ENCODE measurements around the gene TXNL4A.

Gene TXNL4A

DNA sequence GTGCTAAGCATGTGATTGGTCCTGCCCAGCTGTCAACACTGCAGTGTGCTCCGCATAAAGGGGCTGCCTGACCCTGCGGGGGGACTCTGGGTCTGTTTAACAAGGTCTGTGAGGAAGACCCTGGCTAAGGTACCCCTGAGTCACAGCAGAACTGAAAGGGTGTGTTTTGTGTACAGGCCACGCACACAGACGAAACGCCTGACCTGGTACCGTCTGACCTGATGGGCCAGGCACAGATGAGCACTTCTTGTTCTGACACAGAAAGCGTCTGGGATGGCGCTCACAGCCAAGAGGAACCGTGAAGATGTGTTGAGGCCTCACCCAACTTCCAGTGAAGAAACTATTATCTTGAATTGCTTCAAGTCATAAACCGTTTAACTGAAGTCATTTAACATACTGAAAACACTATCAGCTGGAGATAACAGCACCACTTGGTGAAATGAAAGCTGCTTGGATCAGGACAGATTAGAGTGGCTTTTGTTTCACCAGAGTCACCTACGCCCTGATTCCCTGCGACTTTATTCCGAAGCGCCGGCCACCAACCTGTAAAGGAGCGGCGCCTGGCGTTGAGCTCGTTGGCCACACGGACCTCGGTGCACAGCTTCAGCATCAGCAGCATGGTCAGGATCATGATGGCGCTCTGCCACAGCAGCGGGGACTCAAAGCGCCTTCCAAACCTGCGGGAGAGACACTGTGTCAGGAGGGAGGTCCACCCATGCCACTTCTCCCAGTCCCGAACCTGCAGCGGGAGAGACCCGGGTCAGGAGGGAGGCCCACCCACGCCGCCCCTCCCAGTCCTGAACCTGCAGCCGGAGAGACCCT is 45.4 kb downstream of the TXNL4A start:
- TF ChIP-seq, protein P1, sequence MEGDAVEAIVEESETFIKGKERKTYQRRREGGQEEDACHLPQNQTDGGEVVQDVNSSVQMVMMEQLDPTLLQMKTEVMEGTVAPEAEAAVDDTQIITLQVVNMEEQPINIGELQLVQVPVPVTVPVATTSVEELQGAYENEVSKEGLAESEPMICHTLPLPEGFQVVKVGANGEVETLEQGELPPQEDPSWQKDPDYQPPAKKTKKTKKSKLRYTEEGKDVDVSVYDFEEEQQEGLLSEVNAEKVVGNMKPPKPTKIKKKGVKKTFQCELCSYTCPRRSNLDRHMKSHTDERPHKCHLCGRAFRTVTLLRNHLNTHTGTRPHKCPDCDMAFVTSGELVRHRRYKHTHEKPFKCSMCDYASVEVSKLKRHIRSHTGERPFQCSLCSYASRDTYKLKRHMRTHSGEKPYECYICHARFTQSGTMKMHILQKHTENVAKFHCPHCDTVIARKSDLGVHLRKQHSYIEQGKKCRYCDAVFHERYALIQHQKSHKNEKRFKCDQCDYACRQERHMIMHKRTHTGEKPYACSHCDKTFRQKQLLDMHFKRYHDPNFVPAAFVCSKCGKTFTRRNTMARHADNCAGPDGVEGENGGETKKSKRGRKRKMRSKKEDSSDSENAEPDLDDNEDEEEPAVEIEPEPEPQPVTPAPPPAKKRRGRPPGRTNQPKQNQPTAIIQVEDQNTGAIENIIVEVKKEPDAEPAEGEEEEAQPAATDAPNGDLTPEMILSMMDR (IDR thresholded peaks at IDR 0.05), result no peak

DNA sequence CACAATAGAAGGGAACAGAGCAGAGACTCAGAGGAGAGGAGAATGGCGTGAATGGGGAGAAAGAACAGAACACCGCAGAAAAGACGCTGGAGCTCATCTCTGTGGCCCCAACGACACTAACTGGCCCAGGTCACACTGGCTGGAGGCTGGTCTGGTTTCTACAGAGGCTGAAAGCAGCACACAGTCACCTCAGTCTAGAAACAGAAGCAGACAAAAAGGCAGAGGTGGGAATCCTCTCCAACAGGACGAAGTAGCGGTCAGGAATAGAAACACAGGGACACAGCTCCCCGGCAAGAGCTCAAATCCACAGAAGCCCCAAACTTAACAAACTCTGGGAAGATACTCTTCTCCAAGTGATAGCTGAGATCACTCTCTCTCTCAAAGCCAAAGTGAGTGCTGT is 46.2 kb downstream of the TXNL4A start:
- TF ChIP-seq, protein P1 (IDR thresholded peaks at IDR 0.05), result no peak
- Histone ChIP-seq H3K4me3 (no peak overlapping the region), H3K27ac (no peak overlapping the region)
- peak; percentile 17 for DNase-seq (ENCODE audit: low spot score)

More for the DNA sequence above, 45.4 kb downstream of the TXNL4A start:
- H3K27ac ChIP-seq, result no peak overlapping the region
- no peak overlapping the region for H3K4me3 ChIP-seq
- DNase-seq (ENCODE audit: low spot score), result peak; percentile 35

DNA sequence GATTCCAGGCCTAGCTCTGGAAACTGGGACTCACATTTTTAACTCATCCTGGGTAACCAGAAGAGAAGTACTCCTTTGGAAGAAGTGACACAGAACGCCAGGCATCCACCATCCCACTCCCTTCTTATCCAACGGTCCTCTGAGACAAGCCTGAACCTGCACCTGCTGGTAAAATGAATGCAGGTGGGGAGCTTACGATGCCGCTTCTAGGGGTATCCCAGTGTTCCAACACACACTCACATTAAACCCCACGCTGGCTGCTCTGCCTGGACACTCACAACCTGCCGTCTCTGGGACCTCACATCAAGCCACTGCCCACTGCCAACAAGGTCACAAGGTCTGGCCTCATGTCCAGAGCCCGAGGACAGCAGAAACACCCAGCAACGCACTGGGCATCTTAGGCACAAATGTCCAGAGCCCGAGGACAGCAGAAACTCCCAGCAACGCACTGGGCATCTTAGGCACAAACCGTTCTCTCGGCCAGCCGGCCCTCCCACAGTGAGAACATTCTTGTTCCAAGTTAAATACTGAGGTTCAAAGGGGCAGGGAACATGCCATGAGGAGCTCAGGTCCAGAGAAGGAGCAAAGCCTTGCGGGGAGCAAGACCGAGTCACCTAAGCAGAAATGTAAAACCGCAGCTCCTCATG is 46.8 kb downstream of the TXNL4A start:
- H3K4me3 ChIP-seq, result no peak overlapping the region
- no peak overlapping the region for H3K27ac ChIP-seq
- TF ChIP-seq, protein P1 (IDR thresholded peaks at IDR 0.05), result no peak
- DNase-seq (ENCODE audit: low spot score), result peak; percentile 54

DNA sequence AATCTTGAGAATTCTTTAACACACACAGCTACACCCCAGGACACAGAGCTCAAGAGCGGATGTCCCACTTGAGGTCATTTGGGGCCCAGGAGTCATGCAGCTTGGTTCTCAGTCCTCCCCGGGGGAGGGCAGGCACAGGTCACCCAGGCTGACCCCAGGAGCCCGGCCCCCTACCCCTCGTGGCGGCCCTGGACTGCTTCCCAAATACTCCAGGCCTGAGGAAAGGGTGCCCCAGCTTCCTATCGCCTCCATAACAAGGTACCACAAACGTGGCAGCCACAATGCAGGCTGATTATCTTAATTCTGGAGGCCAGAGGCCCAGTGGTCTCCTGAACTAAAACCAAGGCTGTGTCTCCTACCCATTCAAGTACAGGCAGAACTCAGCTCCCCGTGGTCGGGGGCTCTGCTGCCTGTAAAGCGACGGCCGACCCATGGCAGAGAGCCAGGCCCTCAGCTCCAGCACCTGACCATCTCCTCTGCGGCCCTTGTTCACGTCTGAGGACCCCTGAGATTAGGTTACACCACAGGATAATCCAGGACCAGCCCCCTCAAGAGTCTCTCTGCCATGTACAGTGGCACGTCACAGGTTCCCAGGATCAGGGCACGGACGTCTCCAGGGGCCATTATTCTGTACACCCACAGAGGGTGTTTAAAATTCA is 47.4 kb downstream of the TXNL4A start:
- Histone ChIP-seq H3K4me3 (no peak overlapping the region), H3K27ac (no peak overlapping the region)
- DNase-seq (ENCODE audit: low spot score), result peak; percentile 41
- TF ChIP-seq, protein P1 (IDR thresholded peaks at IDR 0.05), result no peak

DNA sequence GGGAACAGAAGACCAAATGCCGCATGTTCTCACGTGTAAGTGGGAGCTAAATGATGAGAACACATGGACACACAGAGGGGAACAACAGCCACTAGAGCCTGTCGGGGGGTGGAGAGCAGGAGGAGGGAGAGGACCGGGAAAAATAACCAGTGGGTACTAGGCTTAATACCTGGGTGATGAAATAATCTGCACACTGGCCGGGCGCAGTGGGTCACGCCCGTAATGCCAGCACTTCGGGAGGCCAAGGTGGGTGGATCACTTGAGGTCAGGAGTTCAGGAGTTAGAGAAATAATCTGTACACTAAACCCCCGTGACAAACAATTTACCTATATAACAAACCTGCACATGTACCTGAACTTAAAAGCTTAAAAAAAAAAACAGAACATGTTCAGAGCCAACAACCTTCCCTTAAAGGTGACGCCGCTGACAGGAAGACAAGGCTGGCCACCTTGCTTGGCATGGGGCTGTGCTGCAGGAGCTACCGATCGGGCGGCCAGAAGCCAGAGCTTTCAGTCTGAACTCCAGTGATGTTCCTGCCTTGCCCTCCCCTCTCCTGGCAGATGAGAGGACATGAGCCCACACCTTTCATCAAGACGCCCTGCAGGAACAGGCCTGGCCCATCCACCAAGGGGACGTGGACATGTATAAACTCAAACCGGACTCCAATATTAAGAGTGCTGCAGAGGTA is 48.1 kb downstream of the TXNL4A start:
- TF ChIP-seq, protein P1 (IDR thresholded peaks at IDR 0.05), result no peak
- Histone ChIP-seq H3K4me3 (no peak overlapping the region), H3K27ac (no peak overlapping the region)
- DNase-seq (ENCODE audit: low spot score), result peak; percentile 16

DNA sequence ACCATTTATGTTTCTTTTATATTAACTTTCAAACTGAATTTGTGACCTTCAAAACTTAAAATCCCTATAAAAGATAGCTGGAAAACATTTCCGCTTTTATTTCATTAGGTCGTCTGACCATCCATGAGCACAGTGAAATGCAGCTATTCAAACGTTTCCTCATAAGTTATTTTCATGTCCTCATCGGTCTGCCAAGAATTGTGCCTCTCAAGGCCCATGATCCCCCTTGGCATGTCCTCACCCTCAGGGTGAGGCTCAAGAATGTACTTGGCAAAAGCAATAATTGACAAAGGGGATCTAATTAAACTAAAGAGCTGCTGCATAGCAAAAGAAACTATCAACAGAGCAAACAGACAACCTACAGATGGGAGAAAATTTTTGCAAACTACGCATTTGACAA is 49.3 kb downstream of the TXNL4A start:
- TF ChIP-seq, protein P1 (IDR thresholded peaks at IDR 0.05), result no peak
- Histone ChIP-seq H3K27ac (no peak overlapping the region), H3K4me3 (no peak overlapping the region)
- DNase-seq (ENCODE audit: low spot score), result no peak

Measured in coronary artery (tissue), 2 donors.